ENCODE measurements around the gene PPP3CA.

The PPP3CA gene

GRCh38 chr4:101274888-101275752 lies 72.2 kb downstream of the PPP3CA start:
- Histone ChIP-seq H3K9me3 (ENCODE audit: control extremely low read depth in 1 of 5, control insufficient read depth in 4 of 5, insufficient read depth in 2 of 5, low read depth in 1 of 5, low read length in 4 of 5) (no peaks in the 10 kb centered on the region), H3K36me3 (ENCODE audit: control insufficient read depth in 4 of 4, insufficient read depth in 4 of 4, low read length in 3 of 4) (no peaks in the 10 kb centered on the region), H3K4me3 (ENCODE audit: control insufficient read depth in 1 of 7, extremely low read depth in 1 of 7, insufficient read depth in 4 of 7, low read depth in 2 of 7, low read length in 6 of 7) (no peak overlapping the region), H3K27me3 (replicated peaks in 2 of 5; ENCODE audit: control insufficient read depth in 4 of 5, insufficient read depth in 5 of 5, low read length in 4 of 5) (no peaks in the 10 kb centered on the region), H3K27ac (ENCODE audit: insufficient read depth in 1 of 2, low read depth in 1 of 2, low read length in 2 of 2, poor library complexity in 1 of 2, severe bottlenecking in 2 of 2) (no peak overlapping the region), H3K4me1 (ENCODE audit: control extremely low read depth in 1 of 4, control insufficient read depth in 4 of 4, insufficient read depth in 4 of 4, low read length in 3 of 4) (peaks cover 0 to 5% (median 1%) of the 10 kb centered on the region in 4 experiments)
- peak in 2 of 3 donors; percentile 35 to 43 for DNase-seq
- 83% methylated on average over 7 of the region's 7 CpGs for WGBS (ENCODE audit: insufficient coverage)
- CTCF ChIA-PET = interaction anchor here (0.6 kb wide), 1 partner anchor 15 kb away, joined by 3 read pairs; no protein-coding TSS in a partner anchor
- POLR2A ChIA-PET = interaction anchor here (0.6 kb wide), 1 partner anchor 829 kb away, joined by 5 read pairs; no protein-coding TSS in a partner anchor

- Histone ChIP-seq H3K4me1 (ENCODE audit: control extremely low read depth in 1 of 4, control insufficient read depth in 4 of 4, insufficient read depth in 4 of 4, low read length in 3 of 4) (peaks cover 0 to 6% (median 2%) of the 10 kb centered on the region in 4 experiments), H3K27ac (ENCODE audit: insufficient read depth in 1 of 2, low read depth in 1 of 2, low read length in 2 of 2, poor library complexity in 1 of 2, severe bottlenecking in 2 of 2) (no peak overlapping the region), H3K9me3 (ENCODE audit: control extremely low read depth in 1 of 5, control insufficient read depth in 4 of 5, insufficient read depth in 2 of 5, low read depth in 1 of 5, low read length in 4 of 5) (no peaks in the 10 kb centered on the region), H3K36me3 (ENCODE audit: control insufficient read depth in 4 of 4, insufficient read depth in 4 of 4, low read length in 3 of 4) (no peaks in the 10 kb centered on the region), H3K27me3 (replicated peaks in 2 of 5; ENCODE audit: control insufficient read depth in 4 of 5, insufficient read depth in 5 of 5, low read length in 4 of 5) (no peaks in the 10 kb centered on the region), H3K4me3 (ENCODE audit: control insufficient read depth in 1 of 7, extremely low read depth in 1 of 7, insufficient read depth in 4 of 7, low read depth in 2 of 7, low read length in 6 of 7) (no peak overlapping the region)
- no peak for DNase-seq
- no CpG with 5 or more reads among the region's 2 CpGs for WGBS (ENCODE audit: insufficient coverage)
- ChIA-PET POLR2A (no interaction called here), CTCF (interaction anchor here (1.0 kb wide), 1 partner anchor 9 kb away, joined by 3 read pairs; no protein-coding TSS in a partner anchor)
Observed at GRCh38 chr4:101271516-101271915, 75.8 kb downstream of the PPP3CA start.

DNA sequence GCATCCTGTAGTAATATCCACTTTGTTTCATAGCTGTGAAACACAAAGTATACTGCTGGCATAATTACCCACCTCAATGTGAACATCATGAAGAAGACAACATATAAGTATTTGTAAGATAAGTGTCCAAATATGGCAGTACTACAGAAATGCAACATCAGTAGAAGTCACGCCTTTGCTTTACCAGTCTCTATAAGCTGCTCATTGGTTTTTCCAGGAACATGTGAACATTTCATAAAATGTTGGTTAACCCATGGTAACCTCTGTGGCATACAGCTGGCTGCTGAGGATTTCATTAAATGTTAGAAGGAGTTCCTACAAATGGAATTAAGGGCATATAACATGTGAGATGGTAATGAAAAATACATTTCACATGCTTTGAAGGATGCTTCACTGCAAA lies 77.6 kb downstream of the PPP3CA start:
- POLR2A ChIA-PET = no interaction called here
- CTCF ChIA-PET = interaction anchor here (1.0 to 1.2 kb wide), 3 partner anchors 9 to 23 kb away, joined by 3 to 4 read pairs (median 3); no protein-coding TSS in a partner anchor
- 100% methylated on average over 1 of the region's 1 CpG for WGBS (ENCODE audit: insufficient coverage)

GRCh38 chr4:101265816-101266172 lies 81.5 kb downstream of the PPP3CA start:
- ChIA-PET POLR2A (no interaction called here), CTCF (no interaction called here)
- DNase-seq = no peak
- Histone ChIP-seq H3K4me3 (ENCODE audit: control insufficient read depth in 1 of 7, extremely low read depth in 1 of 7, insufficient read depth in 4 of 7, low read depth in 2 of 7, low read length in 6 of 7) (no peak overlapping the region), H3K36me3 (ENCODE audit: control insufficient read depth in 4 of 4, insufficient read depth in 4 of 4, low read length in 3 of 4) (no peaks in the 10 kb centered on the region), H3K9me3 (ENCODE audit: control extremely low read depth in 1 of 5, control insufficient read depth in 4 of 5, insufficient read depth in 2 of 5, low read depth in 1 of 5, low read length in 4 of 5) (no peaks in the 10 kb centered on the region), H3K27me3 (replicated peaks in 2 of 5; ENCODE audit: control insufficient read depth in 4 of 5, insufficient read depth in 5 of 5, low read length in 4 of 5) (no peaks in the 10 kb centered on the region), H3K4me1 (ENCODE audit: control extremely low read depth in 1 of 4, control insufficient read depth in 4 of 4, insufficient read depth in 4 of 4, low read length in 3 of 4) (peaks cover 3 to 8% (median 5%) of the 10 kb centered on the region in 4 experiments), H3K27ac (ENCODE audit: insufficient read depth in 1 of 2, low read depth in 1 of 2, low read length in 2 of 2, poor library complexity in 1 of 2, severe bottlenecking in 2 of 2) (no peak overlapping the region)
- WGBS (ENCODE audit: insufficient coverage) = no CpG with 5 or more reads among the region's 1 CpG

More for the DNA sequence above, 77.6 kb downstream of the PPP3CA start:
- no peaks in the 10 kb centered on the region for H3K36me3 ChIP-seq (ENCODE audit: control insufficient read depth in 4 of 4, insufficient read depth in 4 of 4, low read length in 3 of 4)
- H3K4me1 ChIP-seq (ENCODE audit: control extremely low read depth in 1 of 4, control insufficient read depth in 4 of 4, insufficient read depth in 4 of 4, low read length in 3 of 4) = peaks cover 0 to 3% (median 2%) of the 10 kb centered on the region in 4 experiments
- no peaks in the 10 kb centered on the region for H3K9me3 ChIP-seq (ENCODE audit: control extremely low read depth in 1 of 5, control insufficient read depth in 4 of 5, insufficient read depth in 2 of 5, low read depth in 1 of 5, low read length in 4 of 5)
- H3K4me3 ChIP-seq (ENCODE audit: control insufficient read depth in 1 of 7, extremely low read depth in 1 of 7, insufficient read depth in 4 of 7, low read depth in 2 of 7, low read length in 6 of 7) = no peak overlapping the region
- no peak overlapping the region for H3K27ac ChIP-seq (ENCODE audit: insufficient read depth in 1 of 2, low read depth in 1 of 2, low read length in 2 of 2, poor library complexity in 1 of 2, severe bottlenecking in 2 of 2)
- no peak for DNase-seq
- no peaks in the 10 kb centered on the region for H3K27me3 ChIP-seq (replicated peaks in 2 of 5; ENCODE audit: control insufficient read depth in 4 of 5, insufficient read depth in 5 of 5, low read length in 4 of 5)

DNA sequence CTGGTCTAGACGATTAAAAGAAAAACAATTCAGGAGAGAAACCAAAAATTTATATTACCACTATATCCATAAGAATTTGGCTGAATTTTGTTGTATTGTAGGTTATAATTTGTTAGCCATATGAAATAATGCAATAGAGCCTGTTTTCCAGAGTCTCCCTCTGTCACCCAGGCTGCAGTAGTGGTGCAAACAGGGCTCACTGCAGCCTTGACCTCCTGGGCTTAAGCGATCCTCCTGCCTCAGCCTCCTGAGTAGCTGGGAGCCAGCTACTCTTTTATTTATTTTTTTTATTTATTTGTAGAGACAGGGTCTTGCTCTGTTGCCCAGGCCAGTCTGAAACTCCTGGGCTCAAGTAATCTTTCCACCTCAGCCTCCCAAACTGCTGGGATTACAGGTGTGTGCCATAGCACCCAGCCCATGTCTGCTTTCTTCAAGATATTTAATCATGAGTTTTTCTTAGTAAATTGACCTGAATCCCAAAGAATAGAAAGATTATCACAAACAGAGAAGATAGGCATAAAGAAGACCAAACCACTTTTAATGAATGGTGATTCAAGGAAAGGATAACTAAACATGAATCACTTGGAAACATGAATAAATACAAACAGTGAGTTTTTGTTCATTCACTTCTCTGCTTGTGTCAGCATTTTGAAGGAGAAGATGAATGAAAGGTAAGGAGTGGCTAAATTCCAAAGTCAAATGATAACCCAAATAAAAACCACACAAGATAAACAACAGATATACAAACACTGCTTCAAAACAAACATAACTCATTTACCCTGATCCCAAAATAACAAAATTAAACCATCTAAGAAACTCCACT lies 82.1 kb downstream of the PPP3CA start:
- ChIA-PET CTCF (no interaction called here), POLR2A (no interaction called here)
- no CpG with 5 or more reads among the region's 2 CpGs for WGBS (ENCODE audit: insufficient coverage)
- H3K27me3 ChIP-seq (replicated peaks in 2 of 5; ENCODE audit: control insufficient read depth in 4 of 5, insufficient read depth in 5 of 5, low read length in 4 of 5) = no peaks in the 10 kb centered on the region
- no peak overlapping the region for H3K4me3 ChIP-seq (ENCODE audit: control insufficient read depth in 1 of 7, extremely low read depth in 1 of 7, insufficient read depth in 4 of 7, low read depth in 2 of 7, low read length in 6 of 7)
- no peak for DNase-seq
- peaks cover 3 to 8% (median 5%) of the 10 kb centered on the region in 4 experiments for H3K4me1 ChIP-seq (ENCODE audit: control extremely low read depth in 1 of 4, control insufficient read depth in 4 of 4, insufficient read depth in 4 of 4, low read length in 3 of 4)
- no peak overlapping the region for H3K27ac ChIP-seq (ENCODE audit: insufficient read depth in 1 of 2, low read depth in 1 of 2, low read length in 2 of 2, poor library complexity in 1 of 2, severe bottlenecking in 2 of 2)
- no peaks in the 10 kb centered on the region for H3K9me3 ChIP-seq (ENCODE audit: control extremely low read depth in 1 of 5, control insufficient read depth in 4 of 5, insufficient read depth in 2 of 5, low read depth in 1 of 5, low read length in 4 of 5)
- no peaks in the 10 kb centered on the region for H3K36me3 ChIP-seq (ENCODE audit: control insufficient read depth in 4 of 4, insufficient read depth in 4 of 4, low read length in 3 of 4)

GRCh38 chr4:101264512-101264911 lies 82.8 kb downstream of the PPP3CA start:
- CTCF ChIA-PET = no interaction called here
- no peak for DNase-seq
- Histone ChIP-seq H3K27me3 (replicated peaks in 2 of 5; ENCODE audit: control insufficient read depth in 4 of 5, insufficient read depth in 5 of 5, low read length in 4 of 5) (no peaks in the 10 kb centered on the region), H3K27ac (ENCODE audit: insufficient read depth in 1 of 2, low read depth in 1 of 2, low read length in 2 of 2, poor library complexity in 1 of 2, severe bottlenecking in 2 of 2) (no peak overlapping the region), H3K36me3 (ENCODE audit: control insufficient read depth in 4 of 4, insufficient read depth in 4 of 4, low read length in 3 of 4) (no peaks in the 10 kb centered on the region), H3K4me1 (ENCODE audit: control extremely low read depth in 1 of 4, control insufficient read depth in 4 of 4, insufficient read depth in 4 of 4, low read length in 3 of 4) (peaks cover 3 to 6% (median 4%) of the 10 kb centered on the region in 4 experiments), H3K4me3 (ENCODE audit: control insufficient read depth in 1 of 7, extremely low read depth in 1 of 7, insufficient read depth in 4 of 7, low read depth in 2 of 7, low read length in 6 of 7) (no peak overlapping the region), H3K9me3 (ENCODE audit: control extremely low read depth in 1 of 5, control insufficient read depth in 4 of 5, insufficient read depth in 2 of 5, low read depth in 1 of 5, low read length in 4 of 5) (no peaks in the 10 kb centered on the region)
- POLR2A ChIA-PET = no interaction called here

DNA sequence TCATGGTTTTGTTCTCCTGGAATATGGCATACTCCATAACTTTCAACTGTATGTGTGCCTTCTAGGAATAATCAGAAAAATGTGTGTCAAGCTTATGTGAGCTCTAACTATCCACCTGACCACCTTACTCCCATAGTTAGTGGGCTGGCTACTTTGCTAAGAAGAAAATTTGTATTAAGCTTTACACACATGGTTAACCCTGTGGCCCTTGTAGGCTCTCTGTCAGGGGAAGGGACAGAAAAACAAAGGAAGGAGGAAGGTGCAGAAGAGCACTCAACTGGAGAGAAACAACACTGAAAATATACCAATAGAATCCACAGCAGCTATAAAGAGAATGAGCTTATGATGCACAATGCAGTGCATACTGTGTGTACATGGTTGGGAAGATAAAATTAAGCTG lies 84.6 kb downstream of the PPP3CA start:
- Histone ChIP-seq H3K27me3 (replicated peaks in 2 of 5; ENCODE audit: control insufficient read depth in 4 of 5, insufficient read depth in 5 of 5, low read length in 4 of 5) (no peaks in the 10 kb centered on the region), H3K9me3 (ENCODE audit: control extremely low read depth in 1 of 5, control insufficient read depth in 4 of 5, insufficient read depth in 2 of 5, low read depth in 1 of 5, low read length in 4 of 5) (no peaks in the 10 kb centered on the region), H3K27ac (ENCODE audit: insufficient read depth in 1 of 2, low read depth in 1 of 2, low read length in 2 of 2, poor library complexity in 1 of 2, severe bottlenecking in 2 of 2) (no peak overlapping the region), H3K4me1 (ENCODE audit: control extremely low read depth in 1 of 4, control insufficient read depth in 4 of 4, insufficient read depth in 4 of 4, low read length in 3 of 4) (peaks cover 8 to 16% (median 12%) of the 10 kb centered on the region in 4 experiments), H3K36me3 (ENCODE audit: control insufficient read depth in 4 of 4, insufficient read depth in 4 of 4, low read length in 3 of 4) (no peaks in the 10 kb centered on the region), H3K4me3 (ENCODE audit: control insufficient read depth in 1 of 7, extremely low read depth in 1 of 7, insufficient read depth in 4 of 7, low read depth in 2 of 7, low read length in 6 of 7) (no peak overlapping the region)
- CTCF ChIA-PET = interaction anchor here (0.9 to 1.2 kb wide), 2 partner anchors 8 to 16 kb away, joined by 3 read pairs; no protein-coding TSS in a partner anchor
- DNase-seq = no peak
- POLR2A ChIA-PET = no interaction called here

Data from common myeloid progenitor, CD34-positive (primary cell).